Measurements from ENCODE around the gene MBLAC1. TPM values are rescaled to one million over a fixed set of nuclear protein-coding genes. Genes with fewer than 3 reads are reported as not detected.
A peak's percentile ranks its signal among the peaks of the same experiment; 100 is the strongest.
"Not testable (repeated sequence)": the region's sequence is repeated elsewhere in the genome, so short reads cannot be mapped to it uniquely, and the experiment has no call there.

MBLAC1 gene
- total RNA-seq, 1 experiment from 2014 or later, result 1.6 TPM

DNA sequence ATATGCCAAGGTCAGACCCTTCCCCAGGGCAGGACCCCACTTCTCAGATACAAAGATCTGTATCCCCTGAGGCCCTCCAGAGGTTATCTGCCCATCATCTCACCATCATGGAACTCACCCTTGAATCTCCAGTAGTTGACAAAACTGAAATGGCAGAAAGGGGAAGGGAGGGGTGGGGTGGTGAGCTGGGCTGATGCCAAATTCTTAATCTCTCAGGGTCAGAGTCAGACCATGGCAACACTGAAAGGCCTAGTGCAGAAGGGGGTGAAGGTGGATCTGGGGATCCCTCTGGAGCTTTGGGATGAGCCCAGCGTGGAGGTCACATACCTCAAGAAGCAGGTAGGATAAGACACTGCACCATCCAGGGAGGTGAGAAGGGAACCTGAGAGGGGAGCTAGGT is 4.2 kb upstream of the MBLAC1 start:
- DNase-seq (ENCODE audit: low read depth), result no peak

GRCh38 chr7:100124301-100125230 is 2.2 kb upstream of the MBLAC1 start:
- DNase-seq (ENCODE audit: low read depth), result no peak

GRCh38 chr7:100126239-100126930 is 382 bp upstream of the MBLAC1 start:
- DNase-seq (ENCODE audit: low read depth), result no peak

- DNase-seq (ENCODE audit: low read depth), result no peak
These were observed 1.3 kb downstream of the MBLAC1 start for GRCh38 chr7:100127866-100128636.

DNA sequence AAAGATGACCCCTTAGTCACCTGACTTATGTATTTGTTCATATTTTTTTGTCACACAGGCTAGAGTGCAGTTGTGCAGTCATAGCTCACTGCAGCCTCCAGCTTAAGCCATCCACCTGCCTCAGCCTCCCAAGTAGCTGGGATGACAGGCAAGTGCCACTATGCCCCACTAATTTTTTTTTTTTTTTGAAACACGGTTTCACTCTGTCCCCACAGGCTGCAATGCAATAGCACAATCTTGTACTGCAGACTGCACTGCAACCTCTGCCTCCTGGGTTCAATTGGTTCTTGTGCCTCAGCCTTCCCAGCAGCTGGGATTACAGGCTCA is 1.8 kb downstream of the MBLAC1 start:
- no peak for DNase-seq (ENCODE audit: low read depth)

DNA sequence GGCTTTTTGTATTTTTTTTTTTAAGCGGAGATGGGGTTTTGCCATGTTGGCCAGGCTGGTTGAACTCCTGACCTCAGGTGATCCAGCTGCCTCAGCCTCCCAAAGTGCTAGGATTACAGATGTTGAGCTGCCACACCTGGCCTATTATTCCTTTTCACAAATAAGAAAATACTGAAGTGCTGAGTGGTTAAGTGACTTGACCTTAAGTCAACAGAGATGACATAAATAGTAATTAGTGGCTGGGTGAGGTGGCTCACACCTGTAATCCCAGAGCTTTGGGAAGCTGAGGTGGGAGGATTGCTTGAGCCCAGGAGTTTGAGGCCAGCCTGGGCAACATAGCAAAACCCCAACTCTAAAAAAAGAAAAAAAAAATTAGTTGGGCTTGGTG is 3.4 kb downstream of the MBLAC1 start:
- DNase-seq (ENCODE audit: low read depth), result not testable (repeated sequence)

DNA sequence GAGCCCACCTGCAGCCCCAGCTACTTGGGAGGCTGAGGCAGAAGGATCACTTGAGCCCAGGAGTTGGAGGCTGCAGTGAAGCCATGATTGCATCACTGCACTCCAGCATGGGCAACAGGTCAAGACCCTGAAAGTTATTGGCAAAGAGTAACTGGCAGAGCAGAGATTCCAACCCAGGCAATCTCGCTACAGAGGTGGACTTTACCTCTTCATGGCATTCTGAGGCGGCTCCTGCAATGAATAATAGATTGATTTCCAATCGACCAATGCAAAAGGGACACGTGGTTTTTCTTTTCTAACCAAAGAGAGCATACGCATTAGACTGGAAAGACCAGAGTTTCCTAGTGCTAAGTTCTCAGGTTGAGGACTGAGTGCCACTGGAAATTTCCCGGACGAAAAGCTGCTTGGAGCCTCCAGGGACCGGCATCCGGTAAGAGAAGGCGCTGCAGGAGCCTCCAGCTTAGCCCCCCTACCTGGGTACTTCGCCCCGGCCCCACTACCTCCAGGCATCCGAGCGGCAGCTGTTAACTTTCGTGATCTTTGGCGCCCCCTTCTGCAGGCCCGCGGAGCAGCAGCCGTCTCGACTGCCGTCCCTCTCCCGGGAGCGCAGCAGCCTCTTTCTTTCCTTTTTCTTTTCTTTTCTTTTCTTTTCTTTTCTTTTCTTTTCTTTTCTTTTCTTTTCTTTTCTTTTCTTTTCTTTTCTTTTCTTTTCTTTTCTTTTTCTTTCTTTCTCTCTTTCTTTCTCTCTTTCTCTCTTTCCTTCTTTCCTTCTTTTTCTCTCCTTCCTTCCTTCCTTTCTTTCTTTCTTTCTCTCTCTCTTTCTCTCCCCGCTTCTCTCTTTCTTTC is 4.1 kb downstream of the MBLAC1 start:
- DNase-seq (ENCODE audit: low read depth), result peak; percentile 51

DNA sequence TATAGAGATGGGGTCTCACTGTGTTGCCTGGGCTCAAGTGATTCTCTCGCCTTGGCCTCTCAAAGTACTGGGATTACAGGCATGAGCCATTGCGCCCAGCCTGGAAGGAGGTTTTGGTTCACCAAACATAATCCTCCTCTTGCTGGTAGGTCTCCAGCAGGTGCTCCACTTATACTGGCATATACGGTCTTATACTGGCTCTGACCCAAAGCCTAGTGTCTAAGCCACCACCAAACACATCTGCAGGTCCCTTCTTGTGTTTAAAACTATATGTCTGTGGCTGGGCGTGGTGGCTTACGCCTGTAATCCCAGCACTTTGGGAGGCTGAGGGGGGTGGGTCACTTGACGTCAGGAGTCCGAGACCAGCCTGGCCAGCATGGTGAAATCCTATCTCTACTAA is 5.4 kb downstream of the MBLAC1 start:
- no peak for DNase-seq (ENCODE audit: low read depth)

- DNase-seq (ENCODE audit: low read depth), result peak; percentile 67
These were observed 6.0 kb downstream of the MBLAC1 start for GRCh38 chr7:100132697-100133151.

GRCh38 chr7:100137851-100138760 is 11.3 kb downstream of the MBLAC1 start:
- DNase-seq (ENCODE audit: low read depth), result no peak

DNA sequence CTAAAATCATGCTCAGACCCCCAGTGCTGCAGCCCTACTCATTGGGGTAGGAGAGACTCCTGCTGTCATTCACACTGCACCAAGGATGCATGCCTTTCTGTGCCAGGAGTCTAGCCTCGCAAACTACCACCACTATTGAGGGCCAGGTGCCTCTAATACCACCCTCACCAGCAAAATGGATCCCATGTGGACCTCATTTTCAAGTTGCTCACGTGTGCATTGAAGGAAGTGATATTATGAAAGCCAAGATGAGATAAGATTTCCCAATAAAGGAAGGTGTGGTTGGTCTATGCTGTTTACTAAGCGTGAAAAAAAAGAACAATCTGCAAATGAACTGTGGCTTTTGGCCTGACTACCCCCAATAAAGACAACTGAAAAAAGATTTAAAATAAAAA is 14.8 kb downstream of the MBLAC1 start:
- no peak for DNase-seq (ENCODE audit: low read depth)

GRCh38 chr7:100142461-100142860 is 15.7 kb downstream of the MBLAC1 start:
- no peak for DNase-seq (ENCODE audit: low read depth)

DNA sequence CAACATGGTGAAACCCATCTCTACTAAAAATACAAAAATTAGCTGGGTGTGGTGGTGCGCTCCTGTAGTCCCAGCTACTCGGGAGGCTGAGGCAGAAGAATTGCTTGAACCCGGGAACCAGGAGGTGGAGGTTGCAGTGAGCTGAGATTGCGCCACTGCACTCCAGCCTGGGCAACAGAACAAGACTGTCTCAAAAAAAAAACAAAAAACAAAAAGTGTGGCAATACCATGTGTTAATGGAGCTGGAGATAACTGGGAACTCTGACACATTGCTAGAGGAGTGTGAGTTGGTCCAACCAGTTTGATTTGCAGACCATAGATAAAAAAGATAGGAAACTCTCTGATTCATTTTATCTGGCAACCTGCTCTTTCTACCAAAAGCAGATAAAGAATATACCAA is 19.6 kb downstream of the MBLAC1 start:
- not testable (repeated sequence) for DNase-seq (ENCODE audit: low read depth)

DNA sequence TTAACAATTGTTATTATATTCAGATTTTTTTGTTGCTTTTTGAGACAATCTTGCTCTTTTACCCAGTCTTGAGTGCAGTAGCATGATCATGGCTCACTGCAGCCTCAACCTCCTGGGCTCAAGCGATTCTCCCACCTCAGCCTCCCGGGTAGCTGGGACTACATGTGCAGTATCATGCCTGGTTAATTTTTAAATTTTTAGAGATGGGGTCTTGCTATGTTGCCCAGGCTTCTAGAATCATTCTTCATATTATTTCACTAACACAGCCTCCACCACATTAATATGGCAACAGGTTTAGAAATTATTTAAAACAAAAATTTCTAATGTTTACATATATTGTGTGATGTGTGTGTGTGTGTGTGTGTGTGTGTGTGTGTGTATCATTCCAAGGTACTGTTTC is 20.5 kb downstream of the MBLAC1 start:
- DNase-seq (ENCODE audit: low read depth), result no peak

DNA sequence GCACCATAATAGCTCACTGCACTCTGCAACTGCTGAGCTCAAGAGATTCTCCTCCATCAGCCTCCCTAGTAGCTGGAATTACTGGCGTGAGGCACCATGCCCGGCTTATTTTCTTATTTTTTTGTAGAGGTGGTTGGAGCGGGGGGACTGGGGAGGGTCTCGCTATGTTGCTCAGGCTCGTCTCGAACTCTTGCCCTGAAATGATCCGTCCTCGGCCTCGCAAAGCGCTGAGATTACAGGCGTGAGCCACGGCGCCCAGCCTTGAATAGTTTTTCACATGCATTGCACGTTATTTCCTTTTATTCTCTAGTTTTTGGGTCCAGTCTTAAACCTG is 21.4 kb downstream of the MBLAC1 start:
- no peak for DNase-seq (ENCODE audit: low read depth)

- DNase-seq (ENCODE audit: low read depth), result peak; percentile 99
These were observed 22.0 kb downstream of the MBLAC1 start, which contains the start of gene LAMTOR4 for GRCh38 chr7:100148559-100149328. Gene LAMTOR4 (plus strand): TSS chr7:100148918. CDS start chr7:100148973, 55 bp downstream.

GRCh38 chr7:100152404-100152803 is 25.6 kb downstream of the MBLAC1 start:
- no peak for DNase-seq (ENCODE audit: low read depth)

DNA sequence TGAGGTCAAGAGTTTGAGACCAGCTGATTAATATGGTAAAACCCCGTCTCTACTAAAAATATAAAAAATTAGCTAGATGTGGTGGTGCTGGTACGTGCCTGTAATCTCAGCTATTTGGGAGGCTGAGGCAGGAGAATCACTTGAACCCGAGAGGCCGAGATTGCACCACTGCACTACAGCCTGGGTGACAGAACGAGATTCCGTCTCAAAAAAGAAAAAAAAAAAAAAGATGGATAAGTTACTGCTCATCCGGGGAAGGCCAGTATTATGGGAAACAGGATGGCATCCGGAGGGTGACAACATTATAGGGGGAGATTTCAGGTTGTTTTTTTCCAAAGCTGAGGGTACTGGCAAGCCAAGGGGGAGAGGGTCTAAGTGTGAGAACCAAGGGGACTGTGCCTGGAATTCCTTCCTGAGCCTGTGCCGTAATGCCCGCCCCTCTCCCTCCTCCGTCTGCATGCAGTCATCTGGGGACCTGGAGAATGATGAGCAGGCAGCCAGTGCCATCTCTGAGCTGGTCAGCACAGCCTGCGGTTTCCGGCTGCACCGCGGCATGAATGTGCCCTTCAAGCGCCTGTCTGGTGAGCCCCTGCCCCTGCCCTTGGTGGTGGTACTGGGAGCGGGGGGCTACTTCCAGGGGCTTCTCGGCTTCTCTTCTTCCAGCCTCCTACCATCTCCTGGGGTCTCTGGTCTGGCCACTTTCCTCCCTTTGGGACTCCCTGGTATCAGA is 26.3 kb downstream of the MBLAC1 start:
- DNase-seq (ENCODE audit: low read depth), result no peak
